OCI-LY3 (cell line): ENCODE data around the gene TOP3B.

Source experiments
- H2AFZ ChIP-seq: fragments of 200-600, 300-600 bp; shearing (Covaris generic); 2 replicates; pipeline ENCODE4 v1.6.0; 2014; ENCODE audit warnings: antibody characterized with exemption, low read depth, low read length
- H3K27ac ChIP-seq: fragments of 200-600, 300-600 bp; sonication (generic); 2 replicates; pipeline ENCODE4 v1.5.1; 2014; ENCODE audit warnings: mild to moderate bottlenecking, low read length, moderate library complexity, mixed read lengths
- H3K27me3 ChIP-seq: fragments of 200-600, 300-600 bp; sonication (generic); 2 replicates; pipeline ENCODE4 v1.6.1; 2014; ENCODE audit warnings: low read depth, low read length, mixed read lengths
- H3K36me3 ChIP-seq: fragments of 200-600, 300-600 bp; sonication (generic); replicated peaks from 2 replicates; pipeline ENCODE3; 2014; ENCODE audit warnings: low read depth, low read length, mixed read lengths
- H3K4me1 ChIP-seq: fragments of 300-600, 200-600 bp; sonication (generic); 2 replicates; pipeline ENCODE4 v1.6.1; 2014; ENCODE audit warnings: low read length, mixed read lengths
- H3K4me2 ChIP-seq: fragments of 200-600, 300-600 bp; sonication (generic); 2 replicates; pipeline ENCODE4 v1.6.1; 2014; ENCODE audit warnings: low read length, mixed read lengths
- H3K4me3 ChIP-seq: fragments of 300-600, 200-600 bp; sonication (generic); 2 replicates; pipeline ENCODE4 v1.5.1; 2014; ENCODE audit warnings: antibody characterized with exemption, mild to moderate bottlenecking, low read length, moderate library complexity
- H3K79me2 ChIP-seq: fragments of 300-600, 200-600 bp; shearing (Covaris generic); 2 replicates; pipeline ENCODE4 v1.6.1; 2014; ENCODE audit warnings: mild to moderate bottlenecking, low read length, mixed read lengths
- H3K9ac ChIP-seq: fragments of 300-600, 200-600 bp; shearing (Covaris generic); 2 replicates; pipeline ENCODE4 v1.6.0; 2014; ENCODE audit warnings: mild to moderate bottlenecking, low read length, moderate library complexity
- H3K9me3 ChIP-seq: fragments of 200-600, 300-600 bp; shearing (Covaris generic); 2 replicates; pipeline ENCODE4 v1.6.1; 2014; ENCODE audit warnings: low read length, mixed read lengths; ENCODE audit not compliant: insufficient read depth
- H4K20me1 ChIP-seq: fragments of 200-600, 300-600 bp; sonication (generic); 2 replicates; pipeline ENCODE4 v1.6.1; 2016; ENCODE audit warnings: low read length, mixed read lengths; ENCODE audit not compliant: insufficient read depth
- EZH2phosphoT487 ChIP-seq: fragments of 200-600 bp; shearing (Covaris generic); IDR thresholded peaks from 2 replicates; pipeline ENCODE4 v1.6.1; 2018; ENCODE audit warnings: antibody characterized with exemption, mixed run types, low read depth
- TF ChIP-seq, protein P1 (sequence below): fragments of 200-600, 300-600 bp; sonication (generic); IDR thresholded peaks from 2 replicates; pipeline ENCODE4 v1.5.1; 2014; ENCODE audit warnings: antibody characterized with exemption, low read length, low read depth

The TOP3B gene

GRCh38 chr22:21947040-21948014 is 35.3 kb downstream of the TOP3B start:
- Histone ChIP-seq H4K20me1 (0 out of 2 replicates have a peak, but pooled peaks cover 3% of the 10 kb centered on the region), H3K27ac (no peak overlapping the region), H3K79me2 (peaks cover 6% of the 10 kb centered on the region; the same call in 1 of the 2 replicates), H3K36me3 (no peaks in the 10 kb centered on the region), H3K4me2 (no peak overlapping the region), H2AFZ (no peak overlapping the region), H3K27me3 (no peaks in the 10 kb centered on the region), H3K4me3 (no peak overlapping the region), H3K9me3 (no peaks in the 10 kb centered on the region), H3K9ac (no peak overlapping the region), H3K4me1 (peaks cover 5% of the 10 kb centered on the region; the same call in 1 of the 2 replicates)
- TF ChIP-seq EZH2phosphoT487 = no peak
- TF ChIP-seq, protein P1, sequence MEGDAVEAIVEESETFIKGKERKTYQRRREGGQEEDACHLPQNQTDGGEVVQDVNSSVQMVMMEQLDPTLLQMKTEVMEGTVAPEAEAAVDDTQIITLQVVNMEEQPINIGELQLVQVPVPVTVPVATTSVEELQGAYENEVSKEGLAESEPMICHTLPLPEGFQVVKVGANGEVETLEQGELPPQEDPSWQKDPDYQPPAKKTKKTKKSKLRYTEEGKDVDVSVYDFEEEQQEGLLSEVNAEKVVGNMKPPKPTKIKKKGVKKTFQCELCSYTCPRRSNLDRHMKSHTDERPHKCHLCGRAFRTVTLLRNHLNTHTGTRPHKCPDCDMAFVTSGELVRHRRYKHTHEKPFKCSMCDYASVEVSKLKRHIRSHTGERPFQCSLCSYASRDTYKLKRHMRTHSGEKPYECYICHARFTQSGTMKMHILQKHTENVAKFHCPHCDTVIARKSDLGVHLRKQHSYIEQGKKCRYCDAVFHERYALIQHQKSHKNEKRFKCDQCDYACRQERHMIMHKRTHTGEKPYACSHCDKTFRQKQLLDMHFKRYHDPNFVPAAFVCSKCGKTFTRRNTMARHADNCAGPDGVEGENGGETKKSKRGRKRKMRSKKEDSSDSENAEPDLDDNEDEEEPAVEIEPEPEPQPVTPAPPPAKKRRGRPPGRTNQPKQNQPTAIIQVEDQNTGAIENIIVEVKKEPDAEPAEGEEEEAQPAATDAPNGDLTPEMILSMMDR = peak; percentile 32

GRCh38 chr22:21946262-21946925 is 36.2 kb downstream of the TOP3B start:
- Histone ChIP-seq H4K20me1 (0 out of 2 replicates have a peak, but pooled peaks cover 3% of the 10 kb centered on the region), H3K4me3 (no peak overlapping the region), H3K9ac (no peak overlapping the region), H3K9me3 (no peaks in the 10 kb centered on the region), H3K4me2 (no peak overlapping the region), H3K4me1 (no peaks in the 10 kb centered on the region), H3K27ac (no peak overlapping the region), H3K79me2 (no peaks in the 10 kb centered on the region), H2AFZ (no peak overlapping the region), H3K27me3 (no peaks in the 10 kb centered on the region), H3K36me3 (no peaks in the 10 kb centered on the region)
- TF ChIP-seq, protein P1 = no peak
- no peak for TF ChIP-seq EZH2phosphoT487

DNA sequence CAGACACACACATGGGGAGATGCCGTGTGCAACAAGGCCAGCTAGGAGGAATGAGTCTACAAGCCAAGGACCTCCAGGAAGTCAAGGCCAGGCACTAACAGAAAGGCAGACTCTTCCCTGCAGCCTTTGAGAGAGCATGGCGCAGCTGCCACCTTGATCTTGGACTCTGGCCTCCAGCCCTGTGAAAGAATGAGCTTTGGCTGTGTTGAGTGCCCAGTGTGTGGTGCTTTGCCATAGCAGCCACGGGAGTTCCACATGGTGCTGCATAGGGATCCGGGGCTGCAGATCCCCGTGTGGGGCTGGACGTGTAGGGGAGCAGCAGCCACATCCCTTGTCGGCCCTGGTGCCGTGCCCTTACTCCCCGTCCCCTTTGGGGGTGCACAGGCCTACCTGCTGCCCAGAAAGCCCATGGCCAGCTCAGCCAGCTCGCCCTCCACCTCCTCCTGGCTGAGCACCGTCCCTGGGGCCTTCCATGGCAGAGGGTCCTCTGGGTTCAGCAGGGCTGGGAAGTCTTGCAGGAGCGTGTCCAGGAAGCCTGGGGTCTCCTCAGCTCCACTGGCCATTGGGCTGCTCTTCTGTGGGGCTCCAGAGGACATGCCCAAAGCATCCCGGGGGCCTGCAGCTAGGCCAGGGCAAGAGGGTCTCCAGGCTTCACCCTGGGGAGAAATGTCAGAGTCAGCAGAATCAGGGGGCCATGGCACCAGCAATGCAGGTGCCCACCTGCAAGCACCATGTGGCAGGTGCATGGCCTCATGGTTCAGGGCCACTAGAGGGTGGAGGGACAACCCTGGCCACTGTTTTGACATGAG is 36.9 kb downstream of the TOP3B start:
- Histone ChIP-seq H4K20me1 (0 out of 2 replicates have a peak, but pooled peaks cover 3% of the 10 kb centered on the region), H3K27ac (no peak overlapping the region), H3K4me3 (no peak overlapping the region), H3K27me3 (no peaks in the 10 kb centered on the region), H2AFZ (no peak overlapping the region), H3K9ac (no peak overlapping the region), H3K9me3 (no peaks in the 10 kb centered on the region), H3K4me1 (no peaks in the 10 kb centered on the region), H3K4me2 (no peak overlapping the region), H3K36me3 (no peaks in the 10 kb centered on the region), H3K79me2 (no peaks in the 10 kb centered on the region)
- no peak for TF ChIP-seq EZH2phosphoT487
- TF ChIP-seq, protein P1 = no peak
